GM19372 (cell line): ENCODE results near the gene PRKAR1B.

Source experiments
- ATAC-seq: cut with Tn5 transposase; IDR thresholded peaks from one replicate; pipeline ENCODE4 v1.9.1; 2021; ENCODE audit warnings: mild to moderate bottlenecking, low read depth, moderate library complexity; ENCODE audit not compliant: unreplicated experiment

PRKAR1B gene

GRCh38 chr7:698515-699475 lies 28.3 kb downstream of the PRKAR1B start:
- ATAC-seq, result no peak

GRCh38 chr7:696812-697551 lies 30.1 kb downstream of the PRKAR1B start:
- no peak for ATAC-seq

GRCh38 chr7:696426-696811 lies 30.7 kb downstream of the PRKAR1B start:
- ATAC-seq, result no peak

- no peak for ATAC-seq
Measured at GRCh38 chr7:693280-693679, 33.8 kb downstream of the PRKAR1B start.

- no peak for ATAC-seq
Measured at GRCh38 chr7:691361-692045, 35.6 kb downstream of the PRKAR1B start.

GRCh38 chr7:690478-691360 lies 36.4 kb downstream of the PRKAR1B start:
- no peak for ATAC-seq

DNA sequence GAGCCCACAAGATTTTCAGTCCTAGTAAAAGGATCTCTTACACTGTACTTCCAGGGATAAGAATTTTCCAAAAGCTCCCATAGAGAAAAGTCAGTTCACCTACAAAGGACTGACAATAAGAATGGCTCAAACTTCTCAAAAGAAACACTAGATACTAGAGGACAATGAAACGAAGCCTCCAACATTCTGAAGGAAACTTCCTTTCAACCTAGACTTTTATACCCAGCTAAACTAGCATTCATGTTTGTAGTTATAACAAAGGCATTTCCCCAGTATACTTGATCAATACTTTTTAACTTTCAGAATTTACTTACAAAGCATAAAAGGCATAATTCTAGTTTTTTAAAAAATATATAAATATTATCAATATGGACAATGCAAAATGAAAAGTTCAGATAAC lies 41.5 kb downstream of the PRKAR1B start:
- no peak for ATAC-seq

- no peak for ATAC-seq
Measured at GRCh38 chr7:684416-684815, 42.7 kb downstream of the PRKAR1B start.

GRCh38 chr7:683526-684205 lies 43.4 kb downstream of the PRKAR1B start:
- ATAC-seq, result no peak

DNA sequence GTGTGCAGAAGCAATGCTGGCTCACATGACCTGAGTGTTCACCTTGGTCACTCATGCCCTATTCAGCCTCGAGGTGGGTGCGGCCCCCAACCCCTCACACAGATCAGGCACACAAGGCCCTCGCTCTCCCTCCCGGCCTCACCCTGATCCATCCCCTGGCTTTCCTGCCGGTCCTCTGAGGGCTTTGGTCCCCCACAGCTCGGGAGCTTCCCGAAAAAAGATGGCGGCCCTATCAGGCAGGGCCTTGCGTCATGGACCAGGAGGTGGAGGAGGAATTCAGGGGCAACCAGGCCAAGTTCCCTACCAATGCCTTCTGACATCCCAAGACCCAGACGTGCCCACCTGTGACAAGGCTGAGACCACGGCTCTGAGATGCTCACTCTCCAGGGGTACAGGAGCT lies 44.3 kb downstream of the PRKAR1B start:
- ATAC-seq, result no peak

GRCh38 chr7:681551-682307 lies 45.4 kb downstream of the PRKAR1B start:
- no peak for ATAC-seq

GRCh38 chr7:680411-681127 lies 46.5 kb downstream of the PRKAR1B start:
- no peak for ATAC-seq

DNA sequence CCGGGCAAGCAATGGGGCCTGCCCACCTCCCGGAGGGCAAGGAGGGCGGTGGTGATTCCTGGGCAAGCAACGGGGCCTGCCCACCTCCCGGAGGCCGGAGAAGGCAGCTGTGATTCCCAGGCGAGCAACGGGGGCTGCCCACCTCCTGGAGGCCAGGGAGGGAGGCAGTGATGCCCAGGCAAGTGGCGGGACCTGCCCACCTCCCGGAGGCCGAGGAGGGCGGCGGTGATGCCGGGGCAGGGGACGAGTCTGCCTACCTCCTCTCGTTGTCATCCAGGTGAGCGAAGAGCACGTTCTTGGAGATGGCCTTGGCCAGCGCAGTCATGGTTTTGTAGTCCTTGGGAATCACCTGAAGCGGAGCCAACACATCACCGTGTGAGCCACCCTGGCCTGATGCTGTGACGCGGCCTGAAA lies 50.1 kb downstream of the PRKAR1B start:
- ATAC-seq, result no peak

- ATAC-seq, result no peak
Measured at GRCh38 chr7:676246-676971, 50.7 kb downstream of the PRKAR1B start.

DNA sequence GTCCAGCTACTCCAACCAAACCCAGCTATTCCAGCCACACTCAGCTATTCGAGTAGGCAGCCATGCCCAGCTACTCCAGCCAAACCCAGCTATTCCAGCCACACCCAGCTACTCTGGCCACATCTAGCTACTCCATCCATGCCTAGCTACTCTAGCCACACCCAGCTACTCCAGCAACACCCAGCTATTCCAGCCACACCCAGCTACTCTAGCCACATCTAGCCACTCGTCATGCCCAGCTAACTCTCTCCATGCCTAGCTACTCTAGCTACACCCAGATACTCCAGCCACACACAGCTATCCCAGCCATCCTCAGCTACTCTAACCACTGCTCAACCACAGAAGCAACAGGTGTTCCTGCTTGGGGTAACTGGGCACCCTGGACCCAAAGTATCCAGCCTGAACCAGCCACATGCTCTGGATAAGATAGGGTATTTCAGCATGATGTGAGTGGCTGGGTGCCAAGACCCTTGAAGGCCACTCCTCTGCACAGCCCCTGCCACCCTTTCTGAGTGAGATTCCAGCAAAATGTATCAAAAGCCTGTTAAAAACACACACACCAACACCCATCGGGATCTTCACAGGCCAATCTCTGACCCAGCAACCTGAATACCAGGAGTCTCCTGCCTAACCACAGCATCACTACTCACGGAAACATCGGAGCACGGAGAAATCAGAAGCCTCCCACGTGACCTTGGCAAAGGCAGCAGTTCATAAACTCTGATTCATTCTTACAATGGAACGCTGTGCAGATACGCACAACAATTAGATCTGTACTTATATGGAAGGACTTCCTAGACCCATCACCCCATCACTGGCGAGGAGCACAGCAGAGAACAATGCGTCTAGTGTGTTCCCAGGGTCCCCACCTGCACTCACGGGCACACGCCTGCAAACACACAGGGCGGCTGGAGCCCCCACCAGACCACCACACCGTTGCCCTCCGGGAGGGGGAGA lies 52.3 kb downstream of the PRKAR1B start:
- no peak for ATAC-seq

- ATAC-seq, result no peak
Measured at GRCh38 chr7:673681-674453, 53.2 kb downstream of the PRKAR1B start.
